Spleen (tissue), 7 donors: Measurements from ENCODE around the gene VSTM4.

Experiments used
- POLR2A ChIP-seq, 3 donors: fragments of 450-650 bp; IDR thresholded peaks; one replicate each; pipeline ENCODE4 v1.5.1; 2017; ENCODE audit warnings: antibody characterized with exemption in 3 of 3, mild to moderate bottlenecking in 1 of 3
- POLR2AphosphoS5 ChIP-seq, 3 donors: sonication (generic); formaldehyde crosslinking; IDR thresholded peaks; one replicate each; pipeline ENCODE4 v1.5.1; 2017; ENCODE audit warnings: antibody characterized with exemption in 3 of 3
- TF ChIP-seq, protein P1 (sequence below), 11 experiments: fragments of 200-600 bp in 7 of 11; fragments of 450-650 bp in 4 of 11; sonication (generic) in 4 of 11; IDR thresholded peaks in 8 of 11; conservative IDR thresholded peaks in 3 of 11; 1 replicate in 7 of 11; 2 replicates in 4 of 11; pipeline versions ENCODE4 v1.4.0 to v1.8.0; 2016 to 2021; ENCODE audit warnings: antibody characterized with exemption in 11 of 11, inconsistent platforms in 4 of 11, mild to moderate bottlenecking in 1 of 11
- donor health status: DM: no; HTN: no; CAD: no; lungs with moderate emphysema.
- donor health status: DM: no; HTN: no; CAD: no.
- donor health status: DM: no; HTN: no; CAD: no.

- TF ChIP-seq, protein P1, sequence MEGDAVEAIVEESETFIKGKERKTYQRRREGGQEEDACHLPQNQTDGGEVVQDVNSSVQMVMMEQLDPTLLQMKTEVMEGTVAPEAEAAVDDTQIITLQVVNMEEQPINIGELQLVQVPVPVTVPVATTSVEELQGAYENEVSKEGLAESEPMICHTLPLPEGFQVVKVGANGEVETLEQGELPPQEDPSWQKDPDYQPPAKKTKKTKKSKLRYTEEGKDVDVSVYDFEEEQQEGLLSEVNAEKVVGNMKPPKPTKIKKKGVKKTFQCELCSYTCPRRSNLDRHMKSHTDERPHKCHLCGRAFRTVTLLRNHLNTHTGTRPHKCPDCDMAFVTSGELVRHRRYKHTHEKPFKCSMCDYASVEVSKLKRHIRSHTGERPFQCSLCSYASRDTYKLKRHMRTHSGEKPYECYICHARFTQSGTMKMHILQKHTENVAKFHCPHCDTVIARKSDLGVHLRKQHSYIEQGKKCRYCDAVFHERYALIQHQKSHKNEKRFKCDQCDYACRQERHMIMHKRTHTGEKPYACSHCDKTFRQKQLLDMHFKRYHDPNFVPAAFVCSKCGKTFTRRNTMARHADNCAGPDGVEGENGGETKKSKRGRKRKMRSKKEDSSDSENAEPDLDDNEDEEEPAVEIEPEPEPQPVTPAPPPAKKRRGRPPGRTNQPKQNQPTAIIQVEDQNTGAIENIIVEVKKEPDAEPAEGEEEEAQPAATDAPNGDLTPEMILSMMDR (IDR thresholded peaks at IDR 0.05 in 8 of 11, conservative IDR thresholded peaks at IDR 0.05 in 3 of 11), result peak; percentile 16 to 76 (median 67)
- no peak for TF ChIP-seq POLR2A (IDR thresholded peaks at IDR 0.05)
- no peak for TF ChIP-seq POLR2AphosphoS5 (IDR thresholded peaks at IDR 0.05)
Observed at GRCh38 chr10:49164559-49165188, 49.4 kb upstream of the VSTM4 start.
